Activated T-helper 9 cell treated with anti-CD3 and anti-CD28 coated beads, Interleukin-2, amount 50 U/mL, for 16 hours (primary cell): Measurements from ENCODE around the gene ZFAND3.
"Not testable (repeated sequence)": the region's sequence is repeated elsewhere in the genome, so short reads cannot be mapped to it uniquely, and the experiment has no call there.

Experiments
- DNase-seq: peaks from one replicate; pipeline ENCODE4 v3.0.0-alpha.2; 2020; ENCODE audit warnings: low read depth

ZFAND3 gene

GRCh38 chr6:37865504-37865903, 46.0 kb downstream of the ZFAND3 start:
- no peak for DNase-seq

- no peak for DNase-seq
These were observed 47.3 kb downstream of the ZFAND3 start for GRCh38 chr6:37866590-37867507.

GRCh38 chr6:37867756-37868446, 48.4 kb downstream of the ZFAND3 start:
- DNase-seq, result no peak

- DNase-seq, result no peak
These were observed 48.9 kb downstream of the ZFAND3 start for GRCh38 chr6:37868447-37868825.

GRCh38 chr6:37871616-37872372, 52.3 kb downstream of the ZFAND3 start:
- DNase-seq, result no peak

GRCh38 chr6:37872373-37872745, 52.8 kb downstream of the ZFAND3 start:
- no peak for DNase-seq

GRCh38 chr6:37874726-37875125, 55.2 kb downstream of the ZFAND3 start:
- no peak for DNase-seq

- no peak for DNase-seq
These were observed 56.2 kb downstream of the ZFAND3 start for GRCh38 chr6:37875561-37876309.

GRCh38 chr6:37876843-37877242, 57.3 kb downstream of the ZFAND3 start:
- no peak for DNase-seq

GRCh38 chr6:37877373-37878149, 58.0 kb downstream of the ZFAND3 start:
- DNase-seq, result no peak

- no peak for DNase-seq
These were observed 58.7 kb downstream of the ZFAND3 start for GRCh38 chr6:37878150-37878710.

GRCh38 chr6:37880602-37881001, 61.1 kb downstream of the ZFAND3 start:
- not testable (repeated sequence) for DNase-seq

- no peak for DNase-seq
These were observed 62.8 kb downstream of the ZFAND3 start for GRCh38 chr6:37882292-37882691.

- no peak for DNase-seq
These were observed 63.3 kb downstream of the ZFAND3 start for GRCh38 chr6:37882724-37883413.

GRCh38 chr6:37884548-37884947, 65.0 kb downstream of the ZFAND3 start:
- DNase-seq, result no peak

GRCh38 chr6:37889051-37889450, 69.5 kb downstream of the ZFAND3 start:
- DNase-seq, result no peak

- no peak for DNase-seq
These were observed 70.0 kb downstream of the ZFAND3 start for GRCh38 chr6:37889486-37889885.

- DNase-seq, result no peak
These were observed 71.5 kb downstream of the ZFAND3 start for GRCh38 chr6:37891072-37891471.

GRCh38 chr6:37893257-37893656, 73.7 kb downstream of the ZFAND3 start:
- no peak for DNase-seq

- DNase-seq, result not testable (repeated sequence)
These were observed 74.2 kb downstream of the ZFAND3 start for GRCh38 chr6:37893734-37894133.
